PC-9 (cell line): ENCODE data around the gene CPNE1. TPM values are rescaled to one million over a fixed set of nuclear protein-coding genes. Genes with fewer than 3 reads are reported as not detected.

Experiments used
- BruUV-seq: library from RNA; stranded (reverse); fragments of 400-500 nt; replicated peaks from 2 replicates; lab custom pipeline; 2021; lab: Mats Ljungman, UMichigan
- CTCF ChIA-PET: fragments of 300-600 bp; sonication (Branson Sonifier 250); formaldehyde crosslinking; loops from one replicate; lab custom pipeline; 2022; ENCODE audit warnings: antibody characterized with exemption; lab: Charles Lee
- POLR2A ChIA-PET: fragments of 300-600 bp; sonication (Branson Sonifier 250); formaldehyde crosslinking; loops from one replicate; lab custom pipeline; 2022; ENCODE audit warnings: antibody characterized with exemption; ENCODE audit not compliant: unreplicated experiment; lab: Charles Lee
- DNase-seq, 2 experiments: peaks; one replicate each; pipeline versions ENCODE4 v3.0.0 to v3.0.0-alpha.2; 2015 to 2022; ENCODE audit warnings: mixed read lengths in 1 of 2
- H2AFZ ChIP-seq: fragments of 200-600 bp; sonication (generic); 2 replicates; pipeline ENCODE4 v1.8.1; 2017; ENCODE audit warnings: antibody characterized with exemption
- H3F3A ChIP-seq: fragments of 200-600 bp; sonication (generic); 2 replicates; pipeline ENCODE4 v1.8.1; 2017; ENCODE audit warnings: antibody characterized with exemption, mild to moderate bottlenecking, low read depth; ENCODE audit not compliant: insufficient read depth
- H3K27ac ChIP-seq: fragments of 200-600 bp; sonication (generic); 2 replicates; pipeline ENCODE4 v1.6.1; 2016; ENCODE audit warnings: mixed run types
- H3K27me3 ChIP-seq: fragments of 200-600 bp; sonication (generic); 2 replicates; pipeline ENCODE4 v1.6.1; 2016; ENCODE audit warnings: low read depth, mixed run types; ENCODE audit not compliant: insufficient read depth
- H3K36me3 ChIP-seq: fragments of 200-600 bp; sonication (generic); 2 replicates; pipeline ENCODE4 v1.6.1; 2016; ENCODE audit warnings: low read depth, mixed run types
- H3K4me1 ChIP-seq: fragments of 200-600 bp; sonication (generic); replicated peaks from 2 replicates; pipeline ENCODE4 v1.6.1; 2016; ENCODE audit warnings: mixed run types; ENCODE audit not compliant: insufficient read depth
- H3K4me2 ChIP-seq: fragments of 200-600 bp; sonication (generic); 2 replicates; pipeline ENCODE4 v1.6.1; 2017; ENCODE audit warnings: mixed run types
- H3K4me3 ChIP-seq: fragments of 200-600 bp; sonication (generic); 2 replicates; pipeline ENCODE4 v1.6.1; 2016; ENCODE audit warnings: mixed run types
- H3K79me2 ChIP-seq: fragments of 200-600 bp; sonication (generic); 2 replicates; pipeline ENCODE4 v1.6.1; 2017; ENCODE audit warnings: low read depth, mixed run types
- H3K9me2 ChIP-seq: fragments of 200-600 bp; sonication (generic); 2 replicates; pipeline ENCODE4 v1.8.1; 2017; ENCODE audit warnings: mild to moderate bottlenecking; ENCODE audit not compliant: insufficient read depth
- H3K9me3 ChIP-seq: fragments of 200-600 bp; sonication (generic); 2 replicates; pipeline ENCODE4 v1.8.1; 2016; ENCODE audit warnings: low read depth; ENCODE audit not compliant: insufficient read depth
- H4K20me1 ChIP-seq: fragments of 200-600 bp; sonication (generic); 2 replicates; pipeline ENCODE4 v1.8.1; 2017; ENCODE audit not compliant: insufficient read depth
- CTCF ChIP-seq: fragments of 200-600 bp; sonication (generic); conservative IDR thresholded peaks from 2 replicates; pipeline ENCODE4 v1.6.1; 2017; ENCODE audit warnings: mixed run types, antibody characterized with exemption, mild to moderate bottlenecking, moderate library complexity
- EZH2 ChIP-seq: fragments of 200-600 bp; sonication (generic); IDR thresholded peaks from 2 replicates; pipeline ENCODE4 v1.8.0; 2017; ENCODE audit warnings: antibody characterized with exemption, low read depth
- intact Hi-C: fragments of 100-400 bp; cut with micrococcal nuclease; formaldehyde crosslinking; loops from one replicate; pipeline ENCODE4 v1.10.0; 2022; ENCODE audit not compliant: unreplicated experiment
- total RNA-seq: library from RNA; stranded (reverse); gene quantifications from 2 replicates; pipeline ENCODE4 v1.2.3, GENCODE V29; 2021

CPNE1 gene
- total RNA-seq, 1 experiment from 2014 or later = 271 TPM

- peaks cover 7% of the 10 kb centered on the region; the same call in 1 of the 2 replicates for H3F3A ChIP-seq
- no peaks in the 10 kb centered on the region for H3K9me3 ChIP-seq
- DNase-seq = no peak
- H3K4me2 ChIP-seq = no peak overlapping the region
- no peaks in the 10 kb centered on the region for H3K4me1 ChIP-seq
- intact Hi-C loops = no loop called here
- no peak overlapping the region for H3K27ac ChIP-seq
- peaks cover 84% of the 10 kb centered on the region for H3K79me2 ChIP-seq
- BruUV-seq = no TSS peak
- TF ChIP-seq EZH2 (no peak), CTCF (no peak)
- no peaks in the 10 kb centered on the region for H3K9me2 ChIP-seq
- H3K27me3 ChIP-seq = no peaks in the 10 kb centered on the region
- H4K20me1 ChIP-seq = peaks cover 16% of the 10 kb centered on the region; the same call in 1 of the 2 replicates
- H2AFZ ChIP-seq = no peak overlapping the region
- H3K4me3 ChIP-seq = no peak overlapping the region
- H3K36me3 ChIP-seq = no peaks in the 10 kb centered on the region
- CTCF ChIA-PET = interaction anchor here (0.5 kb wide), 1 partner anchor 174 kb away, joined by 4 read pairs; no protein-coding TSS in a partner anchor
- POLR2A ChIA-PET = interaction anchor here (0.6 kb wide), 1 partner anchor 36 kb away, joined by 3 read pairs; no protein-coding TSS in a partner anchor
Measured at GRCh38 chr20:35641743-35642142, 23.0 kb downstream of the CPNE1 start.

- BruUV-seq = no TSS peak
- Histone ChIP-seq H3K4me3 (no peak overlapping the region), H3K9me3 (no peaks in the 10 kb centered on the region), H3F3A (peaks cover 7% of the 10 kb centered on the region; the same call in 1 of the 2 replicates), H3K79me2 (peaks cover 84% of the 10 kb centered on the region), H4K20me1 (peaks cover 16% of the 10 kb centered on the region; the same call in 1 of the 2 replicates), H3K4me2 (no peak overlapping the region), H3K9me2 (no peaks in the 10 kb centered on the region), H3K36me3 (no peaks in the 10 kb centered on the region), H3K27ac (no peak overlapping the region), H3K27me3 (no peaks in the 10 kb centered on the region), H3K4me1 (no peaks in the 10 kb centered on the region), H2AFZ (no peak overlapping the region)
- intact Hi-C loops = no loop called here
- no peak for TF ChIP-seq CTCF
- no peak for TF ChIP-seq EZH2
- POLR2A ChIA-PET = interaction anchor here (0.6 kb wide), 1 partner anchor 190 kb away, joined by 3 read pairs; no protein-coding TSS in a partner anchor
- CTCF ChIA-PET = no interaction called here
- no peak for DNase-seq
Measured at GRCh38 chr20:35640724-35641123, 24.0 kb downstream of the CPNE1 start.

GRCh38 chr20:35638751-35639150 lies 25.9 kb downstream of the CPNE1 start:
- Histone ChIP-seq H3K79me2 (peaks cover 75% of the 10 kb centered on the region), H3K36me3 (no peaks in the 10 kb centered on the region), H4K20me1 (peaks cover 8% of the 10 kb centered on the region; the same call in 1 of the 2 replicates), H3F3A (peaks cover 7% of the 10 kb centered on the region; the same call in 1 of the 2 replicates), H3K4me2 (no peak overlapping the region), H3K9me3 (no peaks in the 10 kb centered on the region), H3K4me3 (no peak overlapping the region), H3K27me3 (no peaks in the 10 kb centered on the region), H3K4me1 (no peaks in the 10 kb centered on the region), H3K27ac (no peak overlapping the region), H2AFZ (no peak overlapping the region), H3K9me2 (no peaks in the 10 kb centered on the region)
- no peak for TF ChIP-seq EZH2
- TF ChIP-seq CTCF = no peak
- CTCF ChIA-PET = no interaction called here
- intact Hi-C loops = no loop called here
- DNase-seq = no peak
- BruUV-seq = no TSS peak
- POLR2A ChIA-PET = no interaction called here
